Measurements from ENCODE around the gene HPF1.

Gene HPF1

DNA sequence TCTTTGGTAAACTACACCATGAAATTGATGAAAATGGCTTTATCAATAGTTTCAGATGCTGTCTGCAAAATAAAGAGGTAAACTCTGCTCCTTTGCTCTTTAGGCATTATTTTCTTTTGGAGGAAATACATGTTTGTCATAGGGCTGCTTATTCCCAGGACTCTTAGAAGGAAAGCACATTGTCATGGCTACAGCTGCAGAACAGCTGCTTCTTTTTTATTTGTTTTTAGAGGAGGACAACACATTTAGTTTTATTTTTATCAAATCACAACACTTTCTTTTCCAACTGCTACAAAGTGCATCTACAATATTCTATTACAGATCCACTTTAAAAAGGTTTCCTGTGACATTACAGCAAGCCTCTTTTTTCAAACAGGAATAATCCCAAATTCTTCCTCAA, 12.7 kb upstream of the HPF1 start:
- Histone ChIP-seq H3K27ac (ENCODE audit: low read length, poor library complexity, severe bottlenecking) (no peak overlapping the region), H3K4me1 (ENCODE audit: control insufficient read depth, insufficient read depth, low read depth, low read length) (no peaks in the 10 kb centered on the region), H2BK15ac (ENCODE audit: low read depth, poor library complexity, severe bottlenecking) (no peak overlapping the region), H3K9me3 (ENCODE audit: control insufficient read depth, low read length) (no peaks in the 10 kb centered on the region), H3K9ac (ENCODE audit: low read length) (peak overlapping the region; percentile 64), H2AFZ (ENCODE audit: low read depth, low read length) (no peak overlapping the region), H3K4ac (ENCODE audit: low read depth in 1 of 2, low read length in 2 of 2) (no peak overlapping the region), H4K8ac (ENCODE audit: low read length) (no peak overlapping the region), H3K36me3 (ENCODE audit: control insufficient read depth in 1 of 2, insufficient read depth in 2 of 2, low read depth in 1 of 2, low read length in 2 of 2) (no peaks in the 10 kb centered on the region), H3K4me3 (ENCODE audit: insufficient read depth in 1 of 2, low read depth in 1 of 2, low read length in 2 of 2) (no peak overlapping the region), H2BK120ac (ENCODE audit: low read depth, low read length) (no peak overlapping the region), H3K27me3 (ENCODE audit: control insufficient read depth in 1 of 2, insufficient read depth in 1 of 2, low read length in 2 of 2) (peaks cover 0 to 12% of the 10 kb centered on the region in 2 experiments), H3K4me2 (ENCODE audit: low read length, poor library complexity, severe bottlenecking) (no peak overlapping the region), H3K23ac (ENCODE audit: low read length in 2 of 2) (no peak overlapping the region), H2BK5ac (ENCODE audit: low read depth, low read length, poor library complexity, severe bottlenecking) (no peak overlapping the region), H4K91ac (ENCODE audit: low read length) (no peak overlapping the region), H2AK5ac (ENCODE audit: low read length, severe bottlenecking) (no peak overlapping the region), H3K18ac (ENCODE audit: low read depth in 1 of 2, low read length in 2 of 2) (no peak overlapping the region), H3K14ac (ENCODE audit: low read length in 2 of 2) (no peak overlapping the region), H3K79me1 (replicated peaks; ENCODE audit: low read length, poor library complexity, severe bottlenecking) (no peaks in the 10 kb centered on the region), H2BK12ac (ENCODE audit: low read length in 2 of 2) (no peak overlapping the region)
- peak; percentile 51 for DNase-seq

- Histone ChIP-seq H3K27me3 (ENCODE audit: control insufficient read depth in 1 of 2, insufficient read depth in 1 of 2, low read length in 2 of 2) (no peaks in the 10 kb centered on the region), H2AFZ (ENCODE audit: low read depth, low read length) (no peak overlapping the region), H3K14ac (ENCODE audit: low read length in 2 of 2) (no peak overlapping the region), H2BK120ac (ENCODE audit: low read depth, low read length) (no peak overlapping the region), H3K9me3 (ENCODE audit: control insufficient read depth, low read length) (no peaks in the 10 kb centered on the region), H4K8ac (ENCODE audit: low read length) (no peak overlapping the region), H3K27ac (ENCODE audit: low read length, poor library complexity, severe bottlenecking) (no peak overlapping the region), H3K4me1 (ENCODE audit: control insufficient read depth, insufficient read depth, low read depth, low read length) (no peaks in the 10 kb centered on the region), H2BK15ac (ENCODE audit: low read depth, poor library complexity, severe bottlenecking) (no peak overlapping the region), H3K9ac (ENCODE audit: low read length) (no peak overlapping the region), H3K4me2 (ENCODE audit: low read length, poor library complexity, severe bottlenecking) (no peak overlapping the region), H4K91ac (ENCODE audit: low read length) (no peak overlapping the region), H3K18ac (ENCODE audit: low read depth in 1 of 2, low read length in 2 of 2) (no peak overlapping the region), H3K36me3 (ENCODE audit: control insufficient read depth in 1 of 2, insufficient read depth in 2 of 2, low read depth in 1 of 2, low read length in 2 of 2) (no peaks in the 10 kb centered on the region), H2BK12ac (ENCODE audit: low read length in 2 of 2) (no peak overlapping the region), H2AK5ac (ENCODE audit: low read length, severe bottlenecking) (no peak overlapping the region), H3K23ac (ENCODE audit: low read length in 2 of 2) (no peak overlapping the region), H3K79me1 (replicated peaks; ENCODE audit: low read length, poor library complexity, severe bottlenecking) (no peaks in the 10 kb centered on the region), H2BK5ac (ENCODE audit: low read depth, low read length, poor library complexity, severe bottlenecking) (no peak overlapping the region), H3K4me3 (ENCODE audit: insufficient read depth in 1 of 2, low read depth in 1 of 2, low read length in 2 of 2) (no peak overlapping the region), H3K4ac (ENCODE audit: low read depth in 1 of 2, low read length in 2 of 2) (no peak overlapping the region)
- 77% methylated on average over 2 of the region's 3 CpGs for WGBS
- DNase-seq = no peak
Measured at GRCh38 chr4:169768385-169768784, 10.6 kb upstream of the HPF1 start.

DNA sequence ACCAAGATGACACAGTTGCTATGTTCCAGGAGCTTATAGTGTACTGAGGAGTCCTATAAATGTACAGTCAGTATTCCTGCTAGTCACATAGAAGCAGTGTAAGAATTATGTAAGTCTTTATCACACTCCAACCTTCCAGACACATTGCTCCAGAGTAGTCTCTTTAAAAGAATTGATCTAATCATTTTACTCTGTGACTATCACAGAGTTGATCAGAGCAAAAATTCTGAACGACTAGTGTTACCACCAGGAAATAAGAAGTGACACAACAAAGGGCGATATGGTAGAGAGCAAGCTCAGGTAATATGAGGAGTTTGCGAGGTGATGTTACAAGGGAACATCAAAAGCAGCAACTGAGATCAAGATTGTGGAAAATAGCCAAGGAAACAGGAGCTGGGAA, 9.0 kb upstream of the HPF1 start:
- whole genome bisulfite sequencing = 87% methylated on average over 3 of the region's 3 CpGs
- Histone ChIP-seq H3K36me3 (ENCODE audit: control insufficient read depth in 1 of 2, insufficient read depth in 2 of 2, low read depth in 1 of 2, low read length in 2 of 2) (no peaks in the 10 kb centered on the region), H2AFZ (ENCODE audit: low read depth, low read length) (no peak overlapping the region)

DNA sequence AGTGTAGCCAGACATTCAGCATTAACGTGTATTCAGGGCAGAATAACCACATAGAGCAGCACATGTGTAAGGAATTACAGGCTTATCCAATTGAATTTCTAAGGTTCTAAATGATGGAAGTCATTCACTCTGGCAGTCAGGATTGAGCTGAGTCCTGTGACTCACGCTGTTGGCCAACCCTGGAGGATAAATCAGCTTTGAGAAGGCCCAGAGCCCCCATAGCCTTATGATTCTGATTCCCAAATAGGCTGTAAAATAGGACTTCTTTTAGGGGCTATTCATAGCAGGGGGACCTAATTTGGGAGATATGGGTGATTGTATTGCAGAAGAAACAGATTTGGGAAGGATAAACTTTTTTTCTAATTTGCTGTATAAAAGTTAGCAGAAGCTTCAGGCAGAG, 8.1 kb upstream of the HPF1 start:
- Histone ChIP-seq H3K9ac (ENCODE audit: low read length) (no peak overlapping the region), H2BK5ac (ENCODE audit: low read depth, low read length, poor library complexity, severe bottlenecking) (no peak overlapping the region), H3K4ac (ENCODE audit: low read depth in 1 of 2, low read length in 2 of 2) (no peak overlapping the region), H3K14ac (ENCODE audit: low read length in 2 of 2) (no peak overlapping the region), H3K79me1 (replicated peaks; ENCODE audit: low read length, poor library complexity, severe bottlenecking) (no peaks in the 10 kb centered on the region), H3K4me3 (ENCODE audit: insufficient read depth in 1 of 2, low read depth in 1 of 2, low read length in 2 of 2) (no peak overlapping the region), H4K91ac (ENCODE audit: low read length) (no peak overlapping the region), H3K27ac (ENCODE audit: low read length, poor library complexity, severe bottlenecking) (no peak overlapping the region), H2AK5ac (ENCODE audit: low read length, severe bottlenecking) (no peak overlapping the region), H3K27me3 (ENCODE audit: control insufficient read depth in 1 of 2, insufficient read depth in 1 of 2, low read length in 2 of 2) (no peaks in the 10 kb centered on the region), H4K8ac (ENCODE audit: low read length) (no peak overlapping the region), H3K36me3 (ENCODE audit: control insufficient read depth in 1 of 2, insufficient read depth in 2 of 2, low read depth in 1 of 2, low read length in 2 of 2) (no peaks in the 10 kb centered on the region), H3K4me2 (ENCODE audit: low read length, poor library complexity, severe bottlenecking) (no peak overlapping the region), H3K18ac (ENCODE audit: low read depth in 1 of 2, low read length in 2 of 2) (no peak overlapping the region), H2AFZ (ENCODE audit: low read depth, low read length) (no peak overlapping the region), H3K4me1 (ENCODE audit: control insufficient read depth, insufficient read depth, low read depth, low read length) (no peaks in the 10 kb centered on the region), H3K9me3 (ENCODE audit: control insufficient read depth, low read length) (no peaks in the 10 kb centered on the region), H3K23ac (ENCODE audit: low read length in 2 of 2) (no peak overlapping the region), H2BK120ac (ENCODE audit: low read depth, low read length) (no peak overlapping the region), H2BK15ac (ENCODE audit: low read depth, poor library complexity, severe bottlenecking) (no peak overlapping the region), H2BK12ac (ENCODE audit: low read length in 2 of 2) (no peak overlapping the region)
- DNase-seq = no peak
- WGBS = 93% methylated on average over 2 of the region's 2 CpGs

More for the DNA sequence above, 9.0 kb upstream of the HPF1 start:
- DNase-seq = no peak
- Histone ChIP-seq H3K23ac (ENCODE audit: low read length in 2 of 2) (no peak overlapping the region), H3K4me3 (ENCODE audit: insufficient read depth in 1 of 2, low read depth in 1 of 2, low read length in 2 of 2) (no peak overlapping the region), H2BK12ac (ENCODE audit: low read length in 2 of 2) (no peak overlapping the region), H3K4ac (ENCODE audit: low read depth in 1 of 2, low read length in 2 of 2) (no peak overlapping the region), H3K4me1 (ENCODE audit: control insufficient read depth, insufficient read depth, low read depth, low read length) (no peaks in the 10 kb centered on the region), H3K27me3 (ENCODE audit: control insufficient read depth in 1 of 2, insufficient read depth in 1 of 2, low read length in 2 of 2) (no peaks in the 10 kb centered on the region), H2AK5ac (ENCODE audit: low read length, severe bottlenecking) (no peak overlapping the region), H3K18ac (ENCODE audit: low read depth in 1 of 2, low read length in 2 of 2) (no peak overlapping the region), H3K27ac (ENCODE audit: low read length, poor library complexity, severe bottlenecking) (no peak overlapping the region), H3K14ac (ENCODE audit: low read length in 2 of 2) (no peak overlapping the region), H3K4me2 (ENCODE audit: low read length, poor library complexity, severe bottlenecking) (no peak overlapping the region), H3K9ac (ENCODE audit: low read length) (no peak overlapping the region), H4K91ac (ENCODE audit: low read length) (no peak overlapping the region), H2BK15ac (ENCODE audit: low read depth, poor library complexity, severe bottlenecking) (no peak overlapping the region), H2BK120ac (ENCODE audit: low read depth, low read length) (no peak overlapping the region), H2BK5ac (ENCODE audit: low read depth, low read length, poor library complexity, severe bottlenecking) (no peak overlapping the region), H3K9me3 (ENCODE audit: control insufficient read depth, low read length) (no peaks in the 10 kb centered on the region), H3K79me1 (replicated peaks; ENCODE audit: low read length, poor library complexity, severe bottlenecking) (no peaks in the 10 kb centered on the region), H4K8ac (ENCODE audit: low read length) (no peak overlapping the region)

Measured in mesenchymal stem cell (in vitro differentiated cells and primary cell).